BJ (cell line): Measurements from ENCODE around the gene NDRG4. TPM values are rescaled to one million over a fixed set of nuclear protein-coding genes. Genes with fewer than 3 reads are reported as not detected.

Experiments used
- CTCF ChIA-PET: fragments of 350-600 bp; formaldehyde crosslinking; extraction: SDS; loops from one replicate; lab custom pipeline; 2021; ENCODE audit warnings: antibody characterized with exemption, inconsistent platforms; lab: Yijun Ruan, JAX
- POLR2A ChIA-PET: fragments of 300-600 bp; sonication (Branson Sonifier 250); formaldehyde crosslinking; extraction: SDS; loops from one replicate; lab custom pipeline; 2021; ENCODE audit warnings: antibody characterized with exemption; lab: Charles Lee
- DNase-seq: peaks from one replicate; pipeline ENCODE4 v3.0.0-alpha.2; 2011; ENCODE audit warnings: low read depth
- H3K27me3 ChIP-seq: 2 replicates; pipeline ENCODE4 v1.6.0; 2011; ENCODE audit warnings: low read length; ENCODE audit not compliant: control insufficient read depth, insufficient read depth
- H3K36me3 ChIP-seq: 2 replicates; pipeline ENCODE4 v1.5.1; 2011; ENCODE audit warnings: low read length; ENCODE audit not compliant: control insufficient read depth, insufficient read depth
- H3K4me3 ChIP-seq: 2 replicates; pipeline ENCODE4 v1.5.1; 2011; ENCODE audit warnings: low read depth, mild to moderate bottlenecking, control low read depth, low read length
- CTCF ChIP-seq: IDR thresholded peaks from 2 replicates; pipeline ENCODE4 v1.5.1; 2011; ENCODE audit warnings: low read depth, mild to moderate bottlenecking, control low read depth, inconsistent platforms, low read length, moderate library complexity; ENCODE audit not compliant: insufficient read depth
- polyA plus RNA-seq: library from polyadenylated mRNA; depleted of rRNA; stranded (reverse); fragments of >200 nt; gene quantifications from 2 replicates; pipeline ENCODE4 v1.2.3, GENCODE V29; 2011

The NDRG4 gene
- polyA plus RNA-seq, 1 experiment, result 20.7 TPM

GRCh38 chr16:58462089-58462488, 37.9 kb upstream of the NDRG4 start:
- Histone ChIP-seq H3K4me3 (no peak overlapping the region), H3K27me3 (peaks cover 33% of the 10 kb centered on the region), H3K36me3 (no peaks in the 10 kb centered on the region)
- no peak for DNase-seq
- POLR2A ChIA-PET, result no interaction called here
- TF ChIP-seq CTCF, result no peak
- CTCF ChIA-PET, result no interaction called here

- ChIA-PET CTCF (no interaction called here), POLR2A (no interaction called here)
- DNase-seq, result no peak
- peaks cover 33% of the 10 kb centered on the region for H3K27me3 ChIP-seq
- TF ChIP-seq CTCF, result no peak
- H3K4me3 ChIP-seq, result no peak overlapping the region
- no peaks in the 10 kb centered on the region for H3K36me3 ChIP-seq
Measured at GRCh38 chr16:58462499-58462996, 37.4 kb upstream of the NDRG4 start.

- ChIA-PET POLR2A (interaction anchor here (0.5 kb wide), 1 partner anchor 22 kb away, joined by 8 read pairs; no protein-coding TSS in a partner anchor), CTCF (no interaction called here)
- DNase-seq, result no peak
- peaks cover 35% of the 10 kb centered on the region for H3K27me3 ChIP-seq
- TF ChIP-seq CTCF, result no peak
- H3K36me3 ChIP-seq, result no peaks in the 10 kb centered on the region
- no peak overlapping the region for H3K4me3 ChIP-seq
Measured at GRCh38 chr16:58462997-58463941, 36.7 kb upstream of the NDRG4 start.

- ChIA-PET POLR2A (no interaction called here), CTCF (interaction anchor here (0.7 kb wide), 1 partner anchor 9 kb away, joined by 3 read pairs; no protein-coding TSS in a partner anchor)
- no peak for DNase-seq
- H3K27me3 ChIP-seq, result peaks cover 35% of the 10 kb centered on the region
- TF ChIP-seq CTCF, result no peak
- H3K36me3 ChIP-seq, result no peaks in the 10 kb centered on the region
- no peak overlapping the region for H3K4me3 ChIP-seq
Measured at GRCh38 chr16:58464047-58464915, 35.7 kb upstream of the NDRG4 start.
